DMS53 (cell line): ENCODE results near the gene NISCH.
"Not testable (repeated sequence)": the region's sequence is repeated elsewhere in the genome, so short reads cannot be mapped to it uniquely, and the experiment has no call there.

Experiments used
- DNase-seq: peaks from one replicate; lab custom pipeline; 2025; lab: John Stamatoyannopoulos, UW

The NISCH gene

DNA sequence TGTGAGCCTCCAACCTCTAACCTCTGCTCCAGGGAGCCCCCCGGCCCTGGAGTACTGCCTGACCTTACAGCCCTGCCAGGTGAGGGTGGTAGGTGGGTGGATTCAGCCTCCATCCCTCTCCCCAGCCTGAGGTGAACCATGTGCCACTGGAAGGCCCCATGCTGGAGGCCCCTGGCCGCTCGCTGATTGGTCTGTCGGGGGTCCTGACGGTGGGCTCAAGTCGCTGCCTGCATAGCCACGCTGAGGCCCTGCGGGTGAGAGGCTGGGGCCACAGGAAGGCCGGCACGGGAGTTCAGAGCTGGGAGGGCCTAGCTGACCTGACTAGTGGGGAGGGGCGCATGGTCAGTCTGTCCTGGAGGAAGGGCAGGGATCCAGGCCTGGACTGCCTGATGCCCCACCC is 59.2 kb downstream of the NISCH start:
- no peak for DNase-seq

DNA sequence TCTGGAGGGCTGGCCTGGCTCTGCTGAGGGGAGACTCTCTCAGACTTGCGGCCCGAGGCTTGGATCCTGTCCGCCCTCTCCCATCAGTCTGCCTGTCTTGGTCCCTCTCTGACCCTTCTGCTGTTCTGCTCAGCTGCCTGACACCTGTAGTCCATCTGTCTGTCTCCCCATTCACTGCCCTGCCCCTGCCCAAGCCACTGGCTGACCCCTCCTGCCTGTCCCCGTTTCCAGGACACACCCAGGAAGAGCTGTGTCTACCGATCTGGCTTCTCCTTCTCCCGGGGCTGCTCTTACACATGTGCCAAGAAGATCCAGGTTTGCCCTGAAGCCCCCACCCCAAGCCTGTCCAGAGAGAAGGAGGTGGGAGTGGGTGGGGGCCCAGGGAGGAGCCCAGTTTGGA is 59.8 kb downstream of the NISCH start:
- no peak for DNase-seq

DNA sequence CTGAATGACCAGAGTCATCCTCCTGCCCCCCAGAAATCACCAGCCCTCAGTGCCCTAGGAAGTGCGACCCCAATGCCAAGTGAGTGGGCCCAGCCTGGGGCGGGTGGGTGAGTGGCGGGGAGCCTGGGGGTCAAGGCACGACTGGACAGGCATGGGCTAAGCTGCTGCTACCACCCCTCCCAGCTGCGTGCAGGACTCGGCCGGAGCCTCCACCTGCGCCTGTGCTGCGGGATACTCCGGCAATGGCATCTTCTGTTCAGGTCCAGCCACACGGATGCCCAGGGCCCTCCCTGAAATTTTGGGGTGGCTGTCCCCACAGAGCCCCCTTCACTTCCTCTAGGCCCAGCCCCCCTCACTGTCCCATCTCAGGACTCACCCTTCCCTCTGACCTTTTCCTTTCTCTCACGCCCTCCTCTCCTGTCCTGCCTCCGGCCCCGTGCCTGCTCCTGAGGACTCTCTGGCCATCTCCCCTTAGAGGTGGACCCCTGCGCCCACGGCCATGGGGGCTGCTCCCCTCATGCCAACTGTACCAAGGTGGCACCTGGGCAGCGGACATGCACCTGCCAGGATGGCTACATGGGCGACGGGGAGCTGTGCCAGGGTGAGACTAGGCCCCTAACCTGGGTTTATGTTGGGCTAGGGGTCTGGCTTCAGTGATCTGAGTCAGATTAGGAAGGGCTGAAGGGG is 61.2 kb downstream of the NISCH start:
- no peak for DNase-seq

DNA sequence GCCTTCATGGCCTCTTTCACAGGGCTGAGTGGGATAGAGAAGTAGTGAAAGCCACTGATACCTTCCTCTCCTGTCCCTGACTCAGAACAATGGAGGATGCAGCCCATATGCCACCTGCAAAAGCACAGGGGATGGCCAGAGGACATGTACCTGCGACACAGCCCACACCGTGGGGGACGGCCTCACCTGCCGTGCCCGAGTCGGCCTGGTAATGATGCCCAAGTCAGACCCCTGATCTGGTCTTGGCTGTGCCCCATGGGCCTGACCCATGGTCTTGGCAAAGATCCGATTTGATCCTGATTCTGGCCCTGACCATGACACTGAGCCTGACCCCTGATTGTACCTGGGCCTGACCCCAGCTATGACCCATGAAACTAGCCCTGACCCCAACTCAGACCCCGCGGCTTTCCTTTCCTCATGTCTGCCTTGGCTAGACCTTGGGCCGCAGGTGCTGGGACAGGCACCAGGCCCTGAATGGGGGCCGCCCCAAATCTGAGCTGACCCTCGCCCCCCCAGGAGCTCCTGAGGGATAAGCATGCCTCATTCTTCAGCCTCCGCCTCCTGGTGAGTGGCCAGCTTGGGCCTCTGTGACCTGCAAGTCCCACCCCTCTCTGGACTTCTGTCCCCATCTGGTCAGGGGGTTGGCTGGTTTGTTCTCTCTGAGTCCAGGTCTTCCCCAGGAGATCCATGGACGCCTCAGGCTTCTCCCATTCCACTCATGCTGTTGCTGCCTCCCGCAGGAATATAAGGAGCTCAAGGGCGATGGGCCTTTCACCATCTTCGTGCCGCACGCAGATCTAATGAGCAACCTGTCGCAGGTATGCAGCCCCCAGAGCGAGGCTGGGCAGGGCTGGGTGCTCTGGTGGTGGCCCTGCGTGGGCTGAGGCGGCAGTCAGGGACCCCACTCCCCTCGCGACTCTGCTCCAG is 62.7 kb downstream of the NISCH start:
- DNase-seq = no peak

DNA sequence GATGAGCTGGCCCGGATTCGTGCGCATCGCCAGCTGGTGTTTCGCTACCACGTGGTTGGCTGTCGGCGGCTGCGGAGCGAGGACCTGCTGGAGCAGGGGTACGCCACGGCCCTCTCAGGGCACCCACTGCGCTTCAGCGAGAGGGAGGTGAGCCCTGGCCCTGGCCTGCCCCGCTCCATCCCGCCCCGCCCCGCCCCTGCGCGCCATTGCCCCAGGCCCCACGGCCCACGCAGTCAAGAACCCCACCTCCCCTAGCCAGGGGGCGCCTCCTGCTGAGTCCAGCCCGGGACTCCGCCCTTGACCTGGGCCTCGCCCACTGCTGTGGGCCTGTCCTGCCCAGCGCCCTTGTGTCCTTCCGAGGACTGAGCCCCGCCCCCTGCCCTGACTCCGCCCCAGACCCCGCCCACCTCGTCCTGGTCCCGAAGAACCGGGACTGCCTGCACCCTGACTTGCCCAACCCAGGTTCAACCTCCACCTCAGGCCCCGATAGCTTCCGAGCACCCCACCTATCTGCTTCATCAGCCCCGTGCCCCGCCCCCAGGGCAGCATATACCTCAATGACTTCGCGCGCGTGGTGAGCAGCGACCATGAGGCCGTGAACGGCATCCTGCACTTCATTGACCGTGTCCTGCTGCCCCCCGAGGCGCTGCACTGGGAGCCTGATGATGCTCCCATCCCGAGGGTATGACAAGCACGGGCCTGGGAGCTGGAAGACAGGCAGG is 63.5 kb downstream of the NISCH start:
- DNase-seq = no peak

DNA sequence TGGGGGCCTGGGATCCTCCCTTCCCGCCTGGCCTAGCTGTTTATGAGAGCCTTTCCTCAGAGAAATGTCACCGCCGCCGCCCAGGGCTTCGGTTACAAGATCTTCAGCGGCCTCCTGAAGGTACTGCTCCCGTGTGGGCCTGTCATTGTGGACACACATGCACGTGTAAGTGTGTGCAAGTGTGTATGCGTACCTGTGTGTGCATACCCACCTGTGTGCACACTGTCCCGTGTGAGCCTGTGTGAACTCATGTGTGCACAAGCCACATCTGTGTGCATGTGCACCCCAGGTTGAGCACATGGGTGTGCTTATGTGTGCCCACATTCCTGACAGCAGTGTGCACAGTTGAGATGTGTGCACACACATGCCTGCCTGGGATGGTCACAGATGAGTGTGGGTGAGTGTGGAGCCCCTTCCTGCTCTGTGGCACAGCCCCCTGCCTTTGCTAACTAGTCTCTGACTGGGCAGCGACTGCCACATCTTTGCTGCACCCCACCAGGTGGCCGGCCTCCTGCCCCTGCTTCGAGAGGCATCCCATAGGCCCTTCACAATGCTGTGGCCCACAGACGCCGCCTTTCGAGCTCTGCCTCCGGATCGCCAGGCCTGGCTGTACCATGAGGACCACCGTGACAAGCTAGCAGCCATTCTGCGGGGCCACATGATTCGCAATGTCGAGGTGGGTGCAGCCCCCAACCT is 64.2 kb downstream of the NISCH start:
- DNase-seq = no peak

DNA sequence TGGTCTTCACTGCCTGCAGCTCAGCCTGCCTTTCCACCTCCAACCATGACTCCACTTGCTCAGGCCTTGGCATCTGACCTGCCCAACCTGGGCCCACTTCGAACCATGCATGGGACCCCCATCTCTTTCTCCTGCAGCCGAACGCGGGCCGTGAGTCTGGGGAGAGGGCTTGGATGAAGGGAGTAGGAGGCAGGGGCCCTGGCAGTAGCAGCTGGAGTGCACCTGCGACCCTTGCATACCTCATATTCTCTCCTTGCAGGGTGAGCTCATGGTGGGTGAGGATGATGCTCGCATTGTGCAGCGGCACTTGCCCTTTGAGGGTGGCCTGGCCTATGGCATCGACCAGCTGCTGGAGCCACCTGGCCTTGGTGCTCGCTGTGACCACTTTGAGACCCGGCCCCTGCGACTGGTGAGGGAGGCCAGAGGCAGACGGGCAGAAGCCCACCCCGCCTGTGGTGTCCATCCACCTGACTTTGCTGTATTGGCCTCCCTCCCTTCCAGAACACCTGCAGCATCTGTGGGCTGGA is 64.8 kb downstream of the NISCH start:
- no peak for DNase-seq

DNA sequence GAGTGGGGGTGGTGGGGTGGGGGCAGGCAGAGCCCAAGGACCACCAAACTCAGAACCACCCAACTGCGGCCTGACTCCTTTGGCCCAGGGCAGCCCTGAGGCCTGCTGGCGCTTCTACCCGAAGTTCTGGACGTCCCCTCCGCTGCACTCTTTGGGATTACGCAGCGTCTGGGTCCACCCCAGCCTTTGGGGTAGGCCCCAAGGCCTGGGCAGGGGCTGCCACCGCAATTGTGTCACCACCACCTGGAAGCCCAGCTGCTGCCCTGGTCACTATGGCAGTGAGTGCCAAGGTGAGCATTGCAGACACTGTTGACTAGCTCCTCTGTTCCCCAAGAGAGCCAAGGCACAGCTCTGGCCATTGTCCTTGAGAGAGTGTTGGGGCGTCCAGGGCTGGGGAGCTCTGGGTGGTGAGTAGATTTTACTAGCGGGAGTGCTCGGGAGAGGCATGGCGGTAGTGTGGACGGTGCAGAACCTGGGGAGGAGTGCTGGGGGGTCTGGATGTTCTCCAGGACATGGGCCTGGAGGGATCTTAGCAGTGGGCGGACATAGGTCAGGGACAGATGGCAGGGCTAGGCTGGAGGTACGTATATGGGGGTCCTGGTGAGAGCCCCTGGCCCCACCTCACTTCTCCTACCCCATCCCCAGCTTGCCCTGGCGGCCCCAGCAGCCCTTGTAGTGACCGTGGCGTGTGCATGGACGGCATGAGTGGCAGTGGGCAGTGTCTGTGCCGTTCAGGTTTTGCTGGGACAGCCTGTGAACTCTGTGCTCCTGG is 65.5 kb downstream of the NISCH start:
- DNase-seq = no peak

DNA sequence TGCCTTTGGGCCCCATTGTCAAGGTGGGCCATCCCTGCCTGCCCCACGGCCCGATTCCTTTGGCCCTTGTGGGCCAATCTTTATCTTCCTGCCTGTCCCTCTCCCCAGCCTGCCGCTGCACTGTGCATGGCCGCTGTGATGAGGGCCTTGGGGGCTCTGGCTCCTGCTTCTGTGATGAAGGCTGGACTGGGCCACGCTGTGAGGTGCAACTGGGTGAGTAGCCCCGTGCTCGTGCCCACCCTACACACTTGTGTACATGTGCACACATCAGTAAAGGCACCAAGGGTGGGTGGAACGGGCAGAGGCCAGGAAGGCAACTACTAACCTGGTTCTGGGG is 66.1 kb downstream of the NISCH start:
- DNase-seq = no peak

DNA sequence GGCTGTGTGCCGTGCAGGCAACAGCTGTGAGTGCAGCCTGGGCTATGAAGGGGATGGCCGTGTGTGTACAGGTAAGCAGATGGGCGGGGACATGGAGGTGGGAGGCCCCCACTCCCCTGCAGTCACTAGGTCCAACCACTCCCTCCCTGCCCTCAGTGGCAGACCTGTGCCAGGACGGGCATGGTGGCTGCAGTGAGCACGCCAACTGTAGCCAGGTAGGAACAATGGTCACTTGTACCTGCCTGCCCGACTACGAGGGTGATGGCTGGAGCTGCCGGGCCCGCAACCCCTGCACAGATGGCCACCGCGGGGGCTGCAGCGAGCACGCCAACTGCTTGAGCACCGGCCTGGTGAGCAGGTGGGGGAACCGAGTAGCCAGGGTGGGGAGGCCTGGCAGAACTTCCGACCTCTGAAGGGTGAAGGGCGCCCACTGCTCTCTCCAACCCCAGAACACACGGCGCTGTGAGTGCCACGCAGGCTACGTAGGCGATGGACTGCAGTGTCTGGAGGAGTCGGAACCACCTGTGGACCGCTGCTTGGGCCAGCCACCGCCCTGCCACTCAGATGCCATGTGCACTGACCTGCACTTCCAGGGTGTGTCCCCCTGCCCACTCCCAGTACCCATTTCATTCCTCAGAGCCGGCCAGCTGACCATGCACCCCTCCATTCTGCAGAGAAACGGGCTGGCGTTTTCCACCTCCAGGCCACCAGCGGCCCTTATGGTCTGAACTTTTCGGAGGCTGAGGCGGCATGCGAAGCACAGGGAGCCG is 66.7 kb downstream of the NISCH start:
- no peak for DNase-seq

DNA sequence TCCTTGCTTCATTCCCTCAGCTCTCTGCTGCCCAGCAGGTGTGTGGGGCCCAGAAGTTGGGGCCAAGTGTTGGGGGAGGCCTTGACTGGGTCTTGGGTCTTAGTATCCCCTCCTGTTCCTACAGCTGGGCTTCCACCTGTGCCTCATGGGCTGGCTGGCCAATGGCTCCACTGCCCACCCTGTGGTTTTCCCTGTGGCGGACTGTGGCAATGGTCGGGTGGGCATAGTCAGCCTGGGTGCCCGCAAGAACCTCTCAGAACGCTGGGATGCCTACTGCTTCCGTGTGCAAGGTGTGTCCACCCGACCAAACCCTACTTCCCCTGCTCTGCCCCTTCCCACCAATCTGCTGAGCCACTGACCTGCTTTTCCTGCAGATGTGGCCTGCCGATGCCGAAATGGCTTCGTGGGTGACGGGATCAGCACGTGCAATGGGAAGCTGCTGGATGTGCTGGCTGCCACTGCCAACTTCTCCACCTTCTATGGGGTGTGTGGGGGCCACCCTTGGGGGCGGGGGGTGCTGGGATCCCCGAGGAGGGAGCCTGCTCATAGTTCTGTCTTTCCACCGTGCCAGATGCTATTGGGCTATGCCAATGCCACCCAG is 67.3 kb downstream of the NISCH start:
- DNase-seq = no peak

DNA sequence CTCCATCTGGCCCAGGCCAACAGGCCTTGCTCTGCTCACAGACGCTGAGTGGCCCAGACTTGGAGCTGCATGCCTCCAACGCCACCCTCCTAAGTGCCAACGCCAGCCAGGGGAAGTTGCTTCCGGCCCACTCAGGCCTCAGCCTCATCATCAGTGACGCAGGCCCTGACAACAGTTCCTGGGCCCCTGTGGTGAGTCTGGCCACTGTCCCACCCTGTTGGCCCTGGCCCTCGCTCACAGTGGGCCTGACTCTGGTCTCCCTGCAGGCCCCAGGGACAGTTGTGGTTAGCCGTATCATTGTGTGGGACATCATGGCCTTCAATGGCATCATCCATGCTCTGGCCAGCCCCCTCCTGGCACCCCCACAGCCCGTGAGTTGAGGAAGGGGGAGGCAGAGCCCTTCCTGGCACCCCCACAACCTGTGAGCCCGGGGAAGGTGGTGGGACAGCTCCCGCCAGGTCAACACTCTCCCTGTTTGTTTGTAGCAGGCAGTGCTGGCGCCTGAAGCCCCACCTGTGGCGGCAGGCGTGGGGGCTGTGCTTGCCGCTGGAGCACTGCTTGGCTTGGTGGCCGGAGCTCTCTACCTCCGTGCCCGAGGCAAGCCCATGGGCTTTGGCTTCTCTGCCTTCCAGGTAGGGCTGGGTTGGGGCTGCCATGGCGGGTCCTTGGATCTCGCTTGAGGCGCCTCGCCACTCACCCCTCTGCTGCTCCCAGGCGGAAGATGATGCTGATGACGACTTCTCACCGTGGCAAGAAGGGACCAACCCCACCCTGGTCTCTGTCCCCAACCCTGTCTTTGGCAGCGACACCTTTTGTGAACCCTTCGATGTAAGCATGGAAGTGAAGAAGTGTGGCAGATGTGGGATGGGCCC is 68.2 kb downstream of the NISCH start:
- DNase-seq = no peak

DNA sequence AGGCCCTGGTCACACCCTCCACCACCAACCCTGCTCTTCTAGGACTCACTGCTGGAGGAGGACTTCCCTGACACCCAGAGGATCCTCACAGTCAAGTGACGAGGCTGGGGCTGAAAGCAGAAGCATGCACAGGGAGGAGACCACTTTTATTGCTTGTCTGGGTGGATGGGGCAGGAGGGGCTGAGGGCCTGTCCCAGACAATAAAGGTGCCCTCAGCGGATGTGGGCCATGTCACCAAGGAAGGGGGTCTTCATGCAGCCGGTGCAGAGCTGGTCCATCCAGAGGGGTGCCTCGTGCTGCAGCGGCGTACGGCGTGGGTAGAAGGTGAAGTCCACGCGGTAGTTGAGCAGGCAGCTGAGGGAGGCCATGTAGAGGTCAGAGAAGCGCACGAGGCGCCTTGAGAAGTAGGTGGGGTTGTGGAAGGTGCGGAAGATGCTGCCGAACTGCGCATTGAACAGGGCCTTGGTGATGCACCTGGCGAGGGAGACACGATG is 68.9 kb downstream of the NISCH start:
- no peak for DNase-seq

DNA sequence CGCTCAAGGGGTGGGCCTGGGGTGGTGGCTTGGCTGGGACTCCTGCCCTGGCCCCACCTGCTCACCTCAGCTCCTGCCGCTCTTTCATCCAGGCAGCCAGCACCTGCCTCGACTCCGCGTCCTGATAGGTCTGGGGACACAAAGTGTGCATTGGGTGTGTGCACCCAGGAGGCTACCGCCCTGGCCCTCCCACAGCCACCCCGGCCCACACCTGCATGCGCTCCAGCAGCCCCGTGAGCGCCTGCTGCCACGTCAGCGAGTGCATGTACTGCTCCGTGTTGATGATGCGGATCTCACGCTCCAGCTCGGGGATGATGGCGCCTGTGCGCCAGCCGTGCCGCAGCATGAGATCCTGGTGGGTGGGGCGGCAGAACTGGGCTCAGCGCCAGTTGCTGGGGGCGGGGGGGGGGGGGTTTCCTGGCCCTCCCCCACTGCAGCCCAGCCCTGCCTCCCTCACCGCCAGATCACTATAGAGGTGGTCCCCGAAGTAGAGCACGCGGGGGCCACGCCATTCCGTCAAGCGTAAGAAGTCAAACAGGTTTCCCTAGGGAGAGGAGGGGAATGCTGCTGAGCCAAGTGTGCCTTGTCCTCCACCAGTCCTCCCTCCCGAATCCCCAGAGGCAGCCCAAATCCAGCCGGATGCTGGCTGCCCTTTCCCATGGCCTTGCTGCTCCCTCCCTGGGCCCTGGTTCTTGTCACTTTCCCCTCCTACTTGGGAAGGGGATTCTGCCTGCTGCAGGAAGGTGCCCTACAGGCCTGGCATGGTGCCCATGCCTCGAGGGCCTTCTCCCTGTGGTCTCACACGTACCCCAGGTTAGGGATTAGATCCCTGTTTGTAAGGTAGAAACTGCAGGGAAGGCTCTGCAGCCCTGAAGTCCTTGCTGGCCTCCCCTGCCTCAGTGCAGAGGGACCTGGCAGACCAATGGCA is 69.6 kb downstream of the NISCH start:
- DNase-seq = no peak

DNA sequence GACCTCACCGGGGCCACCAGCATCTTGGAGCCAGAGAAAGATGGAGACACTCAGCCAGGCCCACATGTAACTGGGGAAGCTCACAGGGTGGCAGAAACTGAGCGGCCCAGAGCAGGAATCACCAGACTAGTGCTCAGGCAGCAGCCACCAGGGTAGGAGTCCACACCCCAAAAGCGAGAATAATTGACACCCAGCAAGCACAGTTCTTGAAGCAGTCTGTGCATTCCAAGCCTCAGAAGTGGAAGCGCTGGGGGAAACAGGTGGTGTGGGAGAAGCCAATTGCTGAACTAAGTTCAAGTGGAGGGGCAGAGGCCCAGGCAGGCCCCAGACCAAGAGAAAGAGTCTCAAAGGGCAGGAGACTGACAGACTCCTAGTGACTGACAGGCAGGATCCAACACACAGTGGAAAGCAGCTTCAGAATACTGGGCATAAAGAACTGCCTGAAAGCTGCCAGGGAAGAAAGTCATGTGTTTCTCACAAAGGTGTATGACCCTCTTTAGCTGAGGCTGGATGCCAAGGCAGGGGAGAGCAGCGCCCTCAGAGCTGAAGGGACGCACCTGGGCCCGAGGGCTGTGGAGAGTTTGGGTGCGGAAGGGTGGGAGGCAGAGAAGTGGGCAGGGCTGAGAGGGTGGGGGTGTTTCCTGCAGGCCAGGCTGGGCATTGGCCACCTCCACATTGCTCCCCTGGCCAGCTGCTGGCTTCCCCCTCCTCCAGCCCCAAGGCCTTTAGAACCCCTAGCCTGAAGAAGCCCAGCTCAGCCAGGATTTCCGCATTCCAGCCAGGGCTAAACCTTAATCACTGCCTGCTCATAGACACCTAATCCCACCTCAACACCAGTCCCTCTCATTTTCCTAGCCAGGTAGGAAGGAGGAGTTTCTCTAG is 70.5 kb downstream of the NISCH start:
- no peak for DNase-seq

DNA sequence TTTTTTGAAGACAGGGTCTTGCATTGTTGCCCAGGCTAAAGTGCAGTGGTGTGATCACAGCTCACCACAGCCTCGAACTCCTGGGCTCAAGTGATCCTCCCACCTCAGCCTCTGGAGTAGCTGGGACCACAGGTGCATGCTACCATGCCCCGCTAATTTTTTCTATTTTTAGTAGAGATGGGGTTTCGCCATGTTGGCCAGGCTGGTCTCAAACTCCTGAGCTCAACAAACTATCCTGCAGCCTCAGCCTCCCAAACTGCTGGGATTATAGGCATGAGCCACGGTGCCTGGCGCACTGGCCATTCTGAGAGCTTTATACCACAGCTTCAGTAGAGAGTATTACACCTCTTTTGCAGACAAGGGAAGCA is 71.3 kb downstream of the NISCH start:
- DNase-seq = not testable (repeated sequence)
